PC-3 (cell line): Measurements from ENCODE around the gene UEVLD. TPM values are rescaled to one million over a fixed set of nuclear protein-coding genes. Genes with fewer than 3 reads are reported as not detected.

Experiments
- ATAC-seq: fragments of 200-7000 bp; cut with Tn5 transposase; 2 replicates; pipeline ENCODE4 v1.9.1; 2020; ENCODE audit warnings: mild to moderate bottlenecking, moderate library complexity
- Bru-seq: library from RNA; stranded (reverse); fragments of 400-500 nt; gene quantifications from one replicate; lab custom pipeline; 2021; lab: Mats Ljungman, UMichigan
- BruChase-seq, 2 experiments: library from RNA; stranded (reverse); fragments of 400-500 nt; gene quantifications; one replicate each; lab custom pipeline; 2021; lab: Mats Ljungman, UMichigan
- BruUV-seq: library from RNA; stranded (reverse); fragments of 400-500 nt; replicated peaks from 2 replicates; lab custom pipeline; 2021; lab: Mats Ljungman, UMichigan
- CTCF ChIA-PET: fragments of 300-600 bp; sonication (Branson Sonifier 250); formaldehyde crosslinking; loops from one replicate; lab custom pipeline; 2022; ENCODE audit warnings: antibody characterized with exemption; lab: Charles Lee
- POLR2A ChIA-PET: fragments of 300-600 bp; sonication (Branson Sonifier 250); formaldehyde crosslinking; loops from one replicate; lab custom pipeline; 2022; ENCODE audit warnings: antibody characterized with exemption; ENCODE audit not compliant: unreplicated experiment; lab: Charles Lee
- DNase-seq: peaks from one replicate; pipeline ENCODE4 v3.0.0-alpha.2; 2015
- H2AFZ ChIP-seq: fragments of 300-600 bp; sonication (generic); 2 replicates; pipeline ENCODE4 v1.6.0; 2016; ENCODE audit warnings: antibody characterized with exemption, low read length
- H3F3A ChIP-seq: fragments of 300-600 bp; sonication (generic); one replicate; pipeline ENCODE4 v1.6.0; 2017; ENCODE audit warnings: antibody characterized with exemption, low read length, control low read depth, mild to moderate bottlenecking; ENCODE audit not compliant: unreplicated experiment
- H3K27ac ChIP-seq: fragments of 300-600 bp; sonication (generic); 2 replicates; pipeline ENCODE4 v1.5.1; 2016; ENCODE audit warnings: mild to moderate bottlenecking, low read length
- H3K27me3 ChIP-seq: fragments of 300-600 bp; sonication (generic); 2 replicates; pipeline ENCODE4 v1.6.1; 2016; ENCODE audit warnings: low read length, mixed read lengths
- H3K36me3 ChIP-seq: fragments of 300-600 bp; sonication (generic); 2 replicates; pipeline ENCODE4 v1.6.1; 2016; ENCODE audit warnings: low read depth, mixed run types, low read length, mixed read lengths
- H3K4me1 ChIP-seq: fragments of 300-600 bp; sonication (generic); 2 replicates; pipeline ENCODE4 v1.5.1; 2016; ENCODE audit warnings: low read length; ENCODE audit not compliant: insufficient read depth
- H3K4me2 ChIP-seq: fragments of 300-600 bp; sonication (generic); 2 replicates; pipeline ENCODE4 v1.6.0; 2016; ENCODE audit warnings: low read length
- H3K4me3 ChIP-seq: fragments of 300-600 bp; sonication (generic); 2 replicates; pipeline ENCODE4 v1.5.1; 2016; ENCODE audit warnings: mild to moderate bottlenecking, low read length, mixed read lengths
- H3K79me2 ChIP-seq: fragments of 300-600 bp; sonication (generic); 2 replicates; pipeline ENCODE4 v1.6.1; 2017; ENCODE audit warnings: low read length, mixed read lengths
- H3K9ac ChIP-seq: fragments of 300-600 bp; sonication (generic); 2 replicates; pipeline ENCODE4 v1.6.0; 2016; ENCODE audit warnings: mild to moderate bottlenecking, low read length
- H3K9me2 ChIP-seq: fragments of 300-600 bp; sonication (generic); replicated peaks from 2 replicates; pipeline ENCODE4 v1.6.1; 2016; ENCODE audit warnings: mixed run types, low read length, mixed read lengths
- H3K9me3 ChIP-seq: fragments of 300-600 bp; sonication (generic); 2 replicates; pipeline ENCODE4 v1.6.1; 2016; ENCODE audit warnings: low read length, mixed read lengths
- H4K20me1 ChIP-seq: fragments of 300-600 bp; sonication (generic); 2 replicates; pipeline ENCODE4 v1.6.1; 2016; ENCODE audit warnings: low read length, mixed read lengths
- EZH2 ChIP-seq: fragments of 300-600 bp; sonication (generic); IDR thresholded peaks from one replicate; pipeline ENCODE4 v1.6.1; 2017; ENCODE audit warnings: antibody characterized with exemption, mild to moderate bottlenecking, low read length; ENCODE audit not compliant: unreplicated experiment
- EZH2phosphoT487 ChIP-seq: fragments of 300-600 bp; sonication (generic); IDR thresholded peaks from 2 replicates; pipeline ENCODE4 v1.6.1; 2018; ENCODE audit warnings: mild to moderate bottlenecking, antibody characterized with exemption, low read length, borderline replicate concordance
- intact Hi-C: fragments of 100-400 bp; cut with micrococcal nuclease; formaldehyde crosslinking; loops from 2 replicates; pipeline ENCODE4 v1.9.0; 2023
- long read RNA-seq: library from polyadenylated mRNA; unstranded; transcript quantifications from one replicate; pipeline ENCODE4 v2.0.0, GENCODE V29; 2021; ENCODE audit not compliant: unreplicated experiment
- total RNA-seq: library from RNA; depleted of rRNA; stranded (reverse); fragments of >200 nt; gene quantifications from 2 replicates; pipeline ENCODE4 v1.2.3, GENCODE V29; 2014; rRNA removed
- TF ChIP-seq, protein P1 (sequence below): fragments of 300-600 bp; sonication (generic); conservative IDR thresholded peaks from 2 replicates; pipeline ENCODE4 v1.5.1; 2017; ENCODE audit warnings: antibody characterized with exemption, low read depth, mild to moderate bottlenecking, low read length

UEVLD gene
- total RNA-seq (15.6 and 22.2 TPM in 2 replicates), Bru-seq, nascent RNA (percentile 69 among the genes with signal in this experiment), BruChase-seq, experiment 1, labeled RNA remaining after a 6-hour chase (percentile 73 among the genes with signal in this experiment), BruChase-seq, experiment 2, labeled RNA remaining after a 2-hour chase (percentile 69 among the genes with signal in this experiment)
- long read RNA-seq, full-length matches to known transcripts = 38 of 59 reads
- long read RNA-seq, partial matches to known transcripts = 2 of 59 reads
- long read RNA-seq, other reads (novel, unspliced or antisense) = 19 of 59 reads

DNA sequence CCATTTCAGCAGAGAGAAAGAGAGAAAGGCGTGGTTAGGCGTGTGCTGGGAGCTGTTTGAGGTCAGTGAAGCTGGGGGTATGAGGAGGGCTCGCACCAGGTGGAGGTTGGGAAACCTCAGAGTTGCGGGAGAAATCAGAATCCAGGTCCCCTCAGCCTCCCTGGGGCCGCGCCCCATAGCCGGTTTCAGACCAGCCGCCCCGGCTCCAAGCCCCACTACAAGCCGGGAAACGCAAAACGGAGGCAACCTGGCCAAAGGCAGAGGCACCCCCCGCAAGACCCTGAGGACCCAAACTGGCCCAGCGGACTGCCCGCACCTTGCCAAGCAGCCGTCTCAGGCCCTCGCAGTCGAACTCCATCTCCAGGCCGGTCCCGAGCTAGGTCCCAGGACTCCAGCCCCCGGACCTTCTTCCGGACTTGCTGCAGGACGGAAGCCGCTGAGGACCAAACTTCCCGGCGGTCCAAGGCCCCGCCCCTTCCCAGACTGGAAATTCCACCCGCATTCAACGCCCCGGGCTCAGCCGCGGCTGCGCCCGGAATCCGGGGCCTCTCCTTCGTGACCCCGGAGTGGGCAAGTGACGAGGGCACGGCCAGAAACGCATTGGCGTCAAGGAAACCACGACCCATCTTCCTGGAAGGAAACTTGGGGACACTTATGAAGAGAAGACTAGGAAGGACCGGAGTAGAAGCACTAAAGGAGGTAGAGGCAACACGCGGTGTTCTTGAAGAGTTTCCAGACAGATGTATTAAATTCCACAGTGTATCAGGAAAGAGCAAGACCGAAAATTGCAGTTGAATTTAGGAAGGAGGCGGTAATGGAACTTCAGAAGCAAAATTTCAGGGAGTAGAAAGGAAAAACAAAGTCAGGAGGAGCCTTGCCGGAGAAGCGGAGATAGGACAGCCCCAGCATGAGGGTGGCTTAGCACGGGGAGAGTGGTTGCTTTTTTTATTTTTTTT lies at the start of gene UEVLD:
UEVLD (minus strand) TSS at position 438 of the 956 bp plus-strand sequence; CDS start at position 358, 80 bp downstream.
- Histone ChIP-seq H3K9me3 (no peaks in the 10 kb centered on the region), H3F3A (no peaks in the 10 kb centered on the region), H3K4me1 (peaks cover 19% of the 10 kb centered on the region), H3K36me3 (no peaks in the 10 kb centered on the region), H3K79me2 (peaks cover 69% of the 10 kb centered on the region), H3K9me2 (no peaks in the 10 kb centered on the region), H3K27me3 (no peaks in the 10 kb centered on the region), H4K20me1 (no peaks in the 10 kb centered on the region), H3K4me3 (peak within 1 kb of the TSS; percentile 80), H3K9ac (peak within 1 kb of the TSS; percentile 84), H3K4me2 (peak within 1 kb of the TSS; percentile 89), H3K27ac (peak within 1 kb of the TSS; percentile 41), H2AFZ (peak within 1 kb of the TSS; percentile 89)
- ChIA-PET POLR2A (interaction anchor here (0.5 to 1.1 kb wide), 4 partner anchors 9 to 267 kb away, joined by 4 to 9 read pairs (median 6); partner anchors contain the start of gene HPS5), CTCF (no interaction called here)
- DNase-seq = peak; percentile 85
- peak; percentile 89 for ATAC-seq
- intact Hi-C loops = loop anchor here (1.0 kb wide), 1 partner anchor 46 kb away; the partner anchor contains the start of gene SPTY2D1
- BruUV-seq = no TSS peak
- TF ChIP-seq, protein P1, sequence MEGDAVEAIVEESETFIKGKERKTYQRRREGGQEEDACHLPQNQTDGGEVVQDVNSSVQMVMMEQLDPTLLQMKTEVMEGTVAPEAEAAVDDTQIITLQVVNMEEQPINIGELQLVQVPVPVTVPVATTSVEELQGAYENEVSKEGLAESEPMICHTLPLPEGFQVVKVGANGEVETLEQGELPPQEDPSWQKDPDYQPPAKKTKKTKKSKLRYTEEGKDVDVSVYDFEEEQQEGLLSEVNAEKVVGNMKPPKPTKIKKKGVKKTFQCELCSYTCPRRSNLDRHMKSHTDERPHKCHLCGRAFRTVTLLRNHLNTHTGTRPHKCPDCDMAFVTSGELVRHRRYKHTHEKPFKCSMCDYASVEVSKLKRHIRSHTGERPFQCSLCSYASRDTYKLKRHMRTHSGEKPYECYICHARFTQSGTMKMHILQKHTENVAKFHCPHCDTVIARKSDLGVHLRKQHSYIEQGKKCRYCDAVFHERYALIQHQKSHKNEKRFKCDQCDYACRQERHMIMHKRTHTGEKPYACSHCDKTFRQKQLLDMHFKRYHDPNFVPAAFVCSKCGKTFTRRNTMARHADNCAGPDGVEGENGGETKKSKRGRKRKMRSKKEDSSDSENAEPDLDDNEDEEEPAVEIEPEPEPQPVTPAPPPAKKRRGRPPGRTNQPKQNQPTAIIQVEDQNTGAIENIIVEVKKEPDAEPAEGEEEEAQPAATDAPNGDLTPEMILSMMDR = no peak
- TF ChIP-seq EZH2phosphoT487 (no peak), EZH2 (no peak)

DNA sequence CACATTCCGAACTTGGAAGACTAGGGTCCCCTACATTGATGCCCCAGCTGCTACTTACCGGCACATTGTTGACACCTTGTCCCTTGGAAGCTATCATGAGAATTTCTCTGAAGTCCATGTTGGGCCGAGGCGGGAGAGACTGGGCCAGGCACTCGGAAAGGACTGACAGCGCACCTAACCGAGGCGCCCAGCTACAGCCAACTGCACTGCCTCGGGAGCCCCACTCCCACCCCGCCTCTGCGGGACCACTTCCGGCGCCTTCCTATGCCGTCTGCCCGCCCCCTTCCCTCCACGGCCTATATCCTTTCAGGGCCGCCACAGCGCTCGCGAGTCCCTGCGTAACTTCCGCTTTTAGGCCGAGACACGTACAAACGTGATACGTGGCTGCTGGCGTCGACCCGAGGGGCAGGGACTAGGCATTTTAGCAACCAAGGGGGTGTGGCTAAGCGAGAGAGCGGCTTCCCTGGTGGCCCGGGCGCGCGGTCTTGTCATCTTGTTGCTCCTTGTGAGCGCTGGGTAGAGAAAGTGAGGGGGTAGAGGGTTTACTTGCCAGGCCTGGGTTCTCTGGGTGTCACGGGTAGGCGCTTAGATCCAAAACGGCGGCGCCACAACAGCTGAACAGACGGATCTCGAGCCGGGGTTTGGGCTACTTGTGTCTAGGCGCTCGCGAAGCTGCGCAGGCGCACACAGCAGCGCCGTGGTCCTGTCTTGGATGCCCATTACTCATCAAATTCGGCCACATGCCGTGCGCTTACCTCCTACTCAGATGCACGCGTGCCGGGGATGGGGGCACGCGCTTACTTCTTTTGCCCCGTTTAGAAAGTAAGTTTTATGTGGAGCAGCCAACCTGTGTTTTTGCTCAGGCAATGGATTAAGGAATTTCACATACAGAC lies 45.9 kb upstream of the UEVLD start, which contains the start of gene SPTY2D1:
SPTY2D1 (minus strand) TSS at position 203 of the 893 bp plus-strand sequence; CDS start at position 118, 85 bp downstream.
- no peaks in the 10 kb centered on the region for H3F3A ChIP-seq
- ChIA-PET CTCF (no interaction called here), POLR2A (interaction anchor here (0.6 kb wide), 1 partner anchor 56 kb away, joined by 21 read pairs; no protein-coding TSS in a partner anchor)
- H3K36me3 ChIP-seq = no peaks in the 10 kb centered on the region
- no peaks in the 10 kb centered on the region for H3K27me3 ChIP-seq
- peak within 1 kb of the TSS; percentile 88 for H3K9ac ChIP-seq
- peak within 1 kb of the TSS; percentile 86 for H3K4me3 ChIP-seq
- TF ChIP-seq EZH2 = no peak
- TF ChIP-seq, protein P1 = no peak
- no peak for TF ChIP-seq EZH2phosphoT487
- H3K9me3 ChIP-seq = no peaks in the 10 kb centered on the region
- H3K4me2 ChIP-seq = peak within 1 kb of the TSS; percentile 97
- ATAC-seq (peak; percentile 94), DNase-seq (peak; percentile 98)
- H3K79me2 ChIP-seq = peaks cover 51% of the 10 kb centered on the region
- H2AFZ ChIP-seq = peak within 1 kb of the TSS; percentile 77
- peaks cover 10% of the 10 kb centered on the region for H4K20me1 ChIP-seq
- H3K4me1 ChIP-seq = peaks cover 10% of the 10 kb centered on the region
- H3K9me2 ChIP-seq = no peaks in the 10 kb centered on the region
- peak within 1 kb of the TSS; percentile 64 for H3K27ac ChIP-seq
- BruUV-seq = TSS peak; percentile 95
- intact Hi-C loops = loop anchor here (1.0 to 5.0 kb wide), 5 partner anchors 46 to 312 kb away; partner anchors contain the start of genes GTF2H1, HPS5, TMEM86A and TSG101
